ENCODE results near the gene MAT2B.

The MAT2B gene

DNA sequence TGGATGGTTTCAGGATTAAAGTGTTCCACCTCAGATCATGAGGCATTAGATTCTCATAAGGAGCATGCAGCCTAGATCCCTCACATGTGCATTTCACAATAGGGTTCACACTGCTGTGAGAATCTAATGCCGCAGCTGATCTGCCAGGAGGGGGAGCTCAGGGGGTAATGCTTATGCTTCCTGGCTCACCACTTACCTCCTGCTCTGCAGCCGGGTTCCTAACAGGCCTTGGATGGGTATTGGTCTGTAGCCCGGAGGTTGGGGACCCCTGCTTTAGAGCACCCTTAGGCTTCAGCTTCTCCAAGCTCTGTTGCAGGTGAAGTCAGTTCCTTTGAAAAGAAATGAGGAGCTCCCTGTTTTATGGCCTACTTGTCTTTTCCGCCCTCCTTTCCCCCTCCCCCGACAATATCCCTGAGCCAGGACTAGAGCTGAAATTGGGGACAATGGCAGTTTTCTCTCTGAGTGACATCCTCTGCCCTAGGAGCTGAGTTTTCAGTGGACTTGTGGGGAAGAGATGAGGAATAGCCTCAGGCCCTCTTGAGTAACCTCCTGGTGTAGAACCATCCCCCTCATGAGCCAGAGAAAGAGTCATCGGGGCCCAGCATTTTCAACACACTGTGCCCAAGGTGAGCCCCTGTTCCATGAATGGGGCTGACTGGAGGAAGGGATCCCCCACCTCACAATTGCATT lies 16.2 kb upstream of the MAT2B start:
- Mint-ChIP-seq H3K9me3 (ENCODE audit: low read depth) (no peaks in the 10 kb centered on the region), H3K27me3 (peaks cover 2% of the 10 kb centered on the region), H3K4me1 (ENCODE audit: low read depth) (no peaks in the 10 kb centered on the region), H3K27ac (no peak overlapping the region), H3K4me3 (no peak overlapping the region), H3K36me3 (no peaks in the 10 kb centered on the region)

DNA sequence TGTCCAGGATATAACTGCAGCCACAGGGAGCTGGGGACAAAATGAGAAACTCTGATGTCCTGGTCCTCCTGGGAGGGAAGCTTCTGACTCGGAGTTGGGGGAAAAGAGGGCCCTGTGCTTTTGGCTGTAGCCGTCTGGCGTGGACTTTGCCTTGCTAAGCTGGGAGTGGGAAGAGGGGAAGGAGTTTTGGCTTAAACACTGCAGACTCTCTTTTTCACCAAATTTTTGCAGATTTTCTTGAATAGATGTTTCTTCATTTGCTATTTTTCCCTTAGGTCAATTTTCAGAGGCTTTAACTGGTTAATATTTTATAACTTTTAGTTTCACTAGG lies 15.7 kb upstream of the MAT2B start:
- Mint-ChIP-seq H3K4me3 (no peak overlapping the region), H3K27ac (no peak overlapping the region), H3K36me3 (no peaks in the 10 kb centered on the region), H3K4me1 (ENCODE audit: low read depth) (no peaks in the 10 kb centered on the region), H3K9me3 (ENCODE audit: low read depth) (no peaks in the 10 kb centered on the region), H3K27me3 (peaks cover 2% of the 10 kb centered on the region)

DNA sequence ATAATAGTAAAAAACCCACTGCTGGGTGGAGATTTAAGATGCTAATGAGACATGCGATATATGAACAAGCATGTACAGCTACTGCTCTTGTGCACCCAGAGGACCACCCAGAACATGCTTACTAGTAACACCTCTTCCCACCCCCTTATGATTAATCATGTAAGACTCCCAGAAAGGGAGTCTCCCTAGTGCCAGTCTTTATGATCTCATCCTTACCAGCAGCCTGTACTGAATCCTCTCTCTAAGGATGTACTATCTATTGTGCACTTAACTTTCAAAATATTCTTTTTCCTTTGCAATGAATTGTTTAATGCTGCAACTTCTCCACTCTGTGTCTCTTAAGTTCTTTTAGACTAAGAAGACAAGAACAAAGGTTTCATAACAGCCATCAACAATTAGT lies 9.1 kb upstream of the MAT2B start:
- Mint-ChIP-seq H3K4me1 (ENCODE audit: low read depth) (no peaks in the 10 kb centered on the region), H3K27ac (no peak overlapping the region), H3K9me3 (ENCODE audit: low read depth) (no peaks in the 10 kb centered on the region), H3K36me3 (peaks cover 3% of the 10 kb centered on the region), H3K4me3 (no peak overlapping the region), H3K27me3 (no peaks in the 10 kb centered on the region)

DNA sequence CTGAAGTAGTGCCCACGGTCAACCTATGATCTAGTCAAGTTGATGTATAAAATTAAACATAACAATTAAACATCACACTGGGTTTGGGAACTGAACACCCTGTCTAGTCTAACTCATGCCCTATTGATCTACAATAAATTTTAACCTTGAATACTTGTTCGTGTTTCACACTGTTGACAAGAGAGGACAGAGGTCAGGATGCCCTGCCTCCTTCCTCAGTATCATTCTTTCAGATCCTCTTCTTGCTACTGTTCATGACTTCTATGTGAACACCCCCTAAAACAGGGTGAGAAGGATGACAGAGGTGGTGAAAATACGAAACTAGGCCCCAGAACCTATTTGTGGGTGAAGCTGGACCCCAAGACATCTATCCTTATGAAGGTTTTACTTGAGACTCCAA lies 8.1 kb upstream of the MAT2B start:
- no peaks in the 10 kb centered on the region for H3K27me3 Mint-ChIP-seq
- no peaks in the 10 kb centered on the region for H3K9me3 Mint-ChIP-seq (ENCODE audit: low read depth)
- H3K36me3 Mint-ChIP-seq = peaks cover 3% of the 10 kb centered on the region
- no peak overlapping the region for H3K27ac Mint-ChIP-seq
- no peak overlapping the region for H3K4me3 Mint-ChIP-seq
- H3K4me1 Mint-ChIP-seq (ENCODE audit: low read depth) = peaks cover under 1% of the 10 kb centered on the region

DNA sequence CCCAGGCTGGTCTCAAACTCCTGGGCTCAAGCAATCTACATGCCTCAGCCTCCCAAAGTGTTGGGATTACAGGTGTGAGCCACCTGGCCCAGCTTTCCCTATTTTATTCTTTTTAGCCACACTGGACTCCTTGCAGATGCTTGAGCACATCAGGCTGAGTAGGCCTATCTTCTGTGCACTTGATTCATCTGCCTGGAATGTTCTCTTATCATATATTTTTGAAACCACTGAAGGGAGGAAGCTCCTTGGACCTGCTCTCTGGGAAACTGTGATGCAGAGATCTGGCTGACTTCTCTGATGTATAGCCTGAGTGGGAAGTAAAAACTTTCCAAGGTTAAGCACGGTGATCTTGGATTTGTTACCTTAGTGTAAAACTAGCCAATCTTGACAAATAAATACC lies 6.5 kb upstream of the MAT2B start:
- Mint-ChIP-seq H3K4me3 (no peak overlapping the region), H3K4me1 (ENCODE audit: low read depth) (peaks cover 15% of the 10 kb centered on the region), H3K27me3 (no peaks in the 10 kb centered on the region), H3K9me3 (ENCODE audit: low read depth) (no peaks in the 10 kb centered on the region), H3K27ac (no peak overlapping the region), H3K36me3 (peaks cover 3% of the 10 kb centered on the region)

DNA sequence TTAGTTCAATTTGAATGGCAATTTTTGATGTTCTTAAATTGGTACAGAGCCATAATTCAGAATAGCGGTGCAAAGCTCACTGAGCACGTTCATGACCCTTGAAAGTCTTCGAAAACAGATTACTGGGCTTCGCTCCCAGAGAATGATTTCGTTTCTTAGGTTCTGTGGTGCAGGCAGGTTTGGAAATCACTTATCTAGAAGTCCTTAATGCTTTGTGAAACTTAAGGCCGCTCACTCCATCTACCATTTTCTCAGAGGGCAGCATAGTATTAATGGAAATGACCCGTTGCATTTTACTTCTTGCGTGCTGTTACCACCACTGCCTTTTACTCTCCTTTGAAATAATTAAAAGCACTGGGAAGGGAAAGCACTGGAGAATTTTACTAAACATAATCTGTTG lies 2.9 kb upstream of the MAT2B start:
- Mint-ChIP-seq H3K9me3 (ENCODE audit: low read depth) (no peaks in the 10 kb centered on the region), H3K27me3 (no peaks in the 10 kb centered on the region), H3K4me1 (ENCODE audit: low read depth) (peaks cover 32% of the 10 kb centered on the region), H3K4me3 (peak overlapping the region; percentile 93), H3K36me3 (no peaks in the 10 kb centered on the region), H3K27ac (peak overlapping the region; percentile 99)

DNA sequence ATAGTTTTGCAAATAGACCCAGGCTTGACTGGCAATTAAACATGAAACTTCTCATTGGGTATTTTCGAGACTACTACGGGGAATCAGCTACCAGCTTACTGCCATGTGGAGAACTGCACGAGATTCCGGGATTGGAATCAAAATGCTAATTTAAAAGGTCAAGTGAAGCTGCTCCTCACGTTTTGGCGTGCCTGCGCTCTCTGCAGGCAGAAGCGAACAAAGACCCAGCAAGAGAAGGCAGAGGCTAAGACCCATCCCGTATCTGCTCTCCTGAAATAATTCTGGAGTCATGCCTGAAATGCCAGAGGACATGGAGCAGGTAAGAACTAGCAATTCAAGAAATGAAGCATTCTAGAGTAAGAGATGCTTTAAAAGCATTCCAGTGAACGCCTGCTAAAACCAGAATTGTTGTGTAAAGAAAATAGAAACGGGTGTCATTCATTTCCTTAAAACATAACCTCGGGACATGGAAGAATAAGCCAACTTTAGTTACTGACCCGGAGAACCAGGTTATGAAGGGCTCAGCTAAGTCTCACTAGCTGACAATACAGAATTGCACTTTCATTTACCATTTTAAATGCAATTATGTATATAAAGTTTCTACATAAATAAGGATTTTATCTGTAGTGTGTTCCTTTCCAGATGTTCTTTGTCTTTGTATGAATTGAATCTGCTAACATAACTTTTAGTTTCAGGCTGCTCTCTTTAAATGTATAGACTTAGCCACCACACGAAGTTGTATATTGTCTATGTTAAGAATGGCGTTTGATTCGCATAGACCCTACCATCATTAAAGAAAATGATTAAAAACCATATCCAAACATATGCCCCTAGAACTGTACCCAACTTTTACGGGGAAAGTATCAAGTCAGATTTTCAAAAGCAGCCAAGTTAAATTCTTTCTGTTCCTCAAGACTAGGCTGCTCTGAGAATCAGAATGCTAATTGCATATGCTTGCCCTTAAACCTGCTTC lies 2.0 kb upstream of the MAT2B start:
- H3K27me3 Mint-ChIP-seq = no peaks in the 10 kb centered on the region
- no peaks in the 10 kb centered on the region for H3K9me3 Mint-ChIP-seq (ENCODE audit: low read depth)

DNA sequence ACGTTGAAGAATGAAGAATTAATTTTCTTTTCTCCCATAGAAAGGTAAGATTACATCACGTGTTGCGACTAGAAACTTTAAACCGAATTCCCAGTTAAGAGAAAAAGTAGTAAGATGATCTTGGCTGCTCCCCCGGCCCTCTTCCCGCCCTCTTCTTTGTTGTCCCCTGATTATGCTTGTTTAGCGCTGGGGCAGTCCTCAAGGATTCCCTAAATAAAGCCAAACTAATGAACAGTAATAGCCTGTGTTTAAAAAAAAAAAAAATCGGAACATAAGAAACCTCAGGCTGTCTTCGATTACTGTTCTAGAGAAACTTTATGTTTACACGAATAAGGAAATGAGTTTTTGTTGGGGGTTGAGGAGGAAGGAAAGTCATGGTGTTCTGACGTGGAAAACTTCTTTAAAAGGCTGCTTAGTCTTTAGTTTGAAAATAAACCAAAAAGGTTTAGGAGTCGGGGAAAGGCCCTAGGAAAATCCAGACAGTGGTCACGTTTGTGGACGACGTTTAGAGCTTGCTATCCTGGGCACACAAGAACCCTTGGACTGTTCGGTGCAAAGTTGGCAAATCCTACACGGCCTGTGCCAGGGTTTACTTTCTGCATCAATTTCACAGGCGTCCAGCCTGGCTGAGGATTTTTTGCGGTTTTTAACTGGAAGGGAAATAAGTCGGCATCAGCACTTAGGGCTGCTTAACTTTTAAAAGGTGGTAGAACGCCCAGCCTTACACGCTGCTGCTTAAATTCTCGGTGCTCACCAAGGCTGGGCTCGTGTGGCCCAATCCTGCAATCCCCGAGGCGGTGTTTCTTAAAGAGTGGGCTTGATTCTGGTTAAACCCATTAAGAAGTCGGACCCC lies 1.1 kb upstream of the MAT2B start:
- H3K27me3 Mint-ChIP-seq = no peaks in the 10 kb centered on the region
- peaks cover 50% of the 10 kb centered on the region for H3K4me1 Mint-ChIP-seq (ENCODE audit: low read depth)
- H3K27ac Mint-ChIP-seq = peak overlapping the region; percentile 99
- peak overlapping the region; percentile 93 for H3K4me3 Mint-ChIP-seq
- H3K36me3 Mint-ChIP-seq = peaks cover 2% of the 10 kb centered on the region
- no peaks in the 10 kb centered on the region for H3K9me3 Mint-ChIP-seq (ENCODE audit: low read depth)

More for the DNA sequence above, 2.0 kb upstream of the MAT2B start:
- peaks cover 41% of the 10 kb centered on the region for H3K4me1 Mint-ChIP-seq (ENCODE audit: low read depth)
- no peaks in the 10 kb centered on the region for H3K36me3 Mint-ChIP-seq
- H3K27ac Mint-ChIP-seq = peak overlapping the region; percentile 99
- peak overlapping the region; percentile 93 for H3K4me3 Mint-ChIP-seq

DNA sequence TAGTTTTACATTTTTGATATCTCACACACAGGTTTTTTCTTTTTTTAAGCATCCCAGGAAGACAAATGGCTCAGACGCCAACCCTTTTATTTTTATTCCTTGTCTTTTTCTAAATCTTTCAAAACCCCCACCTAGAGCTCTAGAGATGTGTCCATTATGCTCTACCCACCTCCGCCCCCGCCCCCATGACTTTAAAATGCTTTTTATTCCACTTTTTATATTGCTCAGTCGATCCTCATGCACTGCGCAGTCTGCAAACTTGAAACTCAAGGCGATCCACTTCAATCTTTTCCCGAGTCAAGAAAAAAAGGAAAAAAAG lies 411 bp upstream of the MAT2B start:
- Mint-ChIP-seq H3K9me3 (ENCODE audit: low read depth) (no peaks in the 10 kb centered on the region), H3K27ac (peak overlapping the region; percentile 99), H3K4me1 (ENCODE audit: low read depth) (peaks cover 57% of the 10 kb centered on the region), H3K27me3 (no peaks in the 10 kb centered on the region), H3K36me3 (peaks cover 2% of the 10 kb centered on the region), H3K4me3 (peak overlapping the region; percentile 93)

DNA sequence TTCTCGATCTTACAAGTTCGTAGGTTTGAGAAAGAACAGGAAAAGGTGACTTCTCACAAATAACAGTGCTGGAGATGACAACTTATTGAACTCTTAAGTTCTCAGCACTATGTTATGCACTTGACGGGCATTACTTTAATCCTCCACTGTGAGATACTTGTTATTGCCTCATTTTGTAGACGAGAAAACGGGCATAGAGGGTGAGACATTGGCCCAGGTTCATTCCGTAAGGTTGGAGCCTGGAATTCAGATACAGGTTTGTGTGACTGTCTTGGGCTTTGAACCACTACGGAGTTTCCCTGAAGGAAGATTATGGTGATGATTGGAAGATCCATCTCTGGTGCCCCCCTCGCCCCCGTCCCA lies 657 bp downstream of the MAT2B start:
- Mint-ChIP-seq H3K4me3 (peak overlapping the region; percentile 93), H3K27ac (peak overlapping the region; percentile 99), H3K4me1 (ENCODE audit: low read depth) (peaks cover 66% of the 10 kb centered on the region), H3K27me3 (no peaks in the 10 kb centered on the region), H3K36me3 (peaks cover 2% of the 10 kb centered on the region), H3K9me3 (ENCODE audit: low read depth) (no peaks in the 10 kb centered on the region)

DNA sequence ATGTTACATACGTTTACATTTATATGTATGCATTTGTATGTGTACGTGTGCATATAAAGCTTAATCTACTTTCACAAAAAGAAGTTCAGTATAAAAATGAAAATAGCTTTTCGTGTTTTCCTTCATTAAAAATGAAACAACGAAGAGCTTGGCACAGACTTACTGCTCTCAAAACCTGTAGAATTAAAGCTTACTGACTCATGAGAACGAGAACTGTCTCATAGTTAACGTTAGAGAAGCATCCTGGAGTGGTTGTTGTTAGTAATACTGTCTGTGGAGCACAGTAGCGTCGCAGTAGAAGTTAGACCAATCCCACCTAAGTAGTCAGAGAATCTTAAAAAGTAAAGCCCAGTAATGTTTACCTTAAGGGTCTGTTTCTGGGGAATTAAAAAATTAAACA lies 1.3 kb downstream of the MAT2B start:
- peaks cover 68% of the 10 kb centered on the region for H3K4me1 Mint-ChIP-seq (ENCODE audit: low read depth)
- peak overlapping the region; percentile 99 for H3K27ac Mint-ChIP-seq
- no peaks in the 10 kb centered on the region for H3K27me3 Mint-ChIP-seq

DNA sequence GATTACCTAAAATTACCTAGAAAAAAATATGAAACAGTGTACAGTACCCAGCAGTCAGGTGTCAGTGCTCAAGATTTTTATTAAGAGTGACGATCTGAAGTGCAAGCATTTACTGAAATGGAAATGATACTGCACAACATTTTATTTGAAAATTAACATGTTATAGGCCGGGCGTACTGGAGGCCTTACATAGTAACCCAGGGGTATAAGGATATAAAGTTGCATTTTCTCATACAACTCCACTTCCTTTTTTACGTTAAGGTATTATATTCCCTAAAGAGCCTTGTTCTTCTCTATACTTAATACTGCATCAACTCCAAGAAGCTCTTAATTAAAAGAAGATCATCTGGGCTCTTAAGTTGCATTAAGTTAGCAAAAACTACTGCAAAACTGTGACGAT lies 3.3 kb downstream of the MAT2B start:
- Mint-ChIP-seq H3K27me3 (no peaks in the 10 kb centered on the region), H3K9me3 (ENCODE audit: low read depth) (no peaks in the 10 kb centered on the region), H3K27ac (peak overlapping the region; percentile 99), H3K36me3 (peaks cover 6% of the 10 kb centered on the region), H3K4me3 (peak overlapping the region; percentile 93), H3K4me1 (ENCODE audit: low read depth) (peaks cover 72% of the 10 kb centered on the region)

More for the DNA sequence above, 1.3 kb downstream of the MAT2B start:
- Mint-ChIP-seq H3K36me3 (peaks cover 2% of the 10 kb centered on the region), H3K4me3 (peak overlapping the region; percentile 93), H3K9me3 (ENCODE audit: low read depth) (no peaks in the 10 kb centered on the region)

DNA sequence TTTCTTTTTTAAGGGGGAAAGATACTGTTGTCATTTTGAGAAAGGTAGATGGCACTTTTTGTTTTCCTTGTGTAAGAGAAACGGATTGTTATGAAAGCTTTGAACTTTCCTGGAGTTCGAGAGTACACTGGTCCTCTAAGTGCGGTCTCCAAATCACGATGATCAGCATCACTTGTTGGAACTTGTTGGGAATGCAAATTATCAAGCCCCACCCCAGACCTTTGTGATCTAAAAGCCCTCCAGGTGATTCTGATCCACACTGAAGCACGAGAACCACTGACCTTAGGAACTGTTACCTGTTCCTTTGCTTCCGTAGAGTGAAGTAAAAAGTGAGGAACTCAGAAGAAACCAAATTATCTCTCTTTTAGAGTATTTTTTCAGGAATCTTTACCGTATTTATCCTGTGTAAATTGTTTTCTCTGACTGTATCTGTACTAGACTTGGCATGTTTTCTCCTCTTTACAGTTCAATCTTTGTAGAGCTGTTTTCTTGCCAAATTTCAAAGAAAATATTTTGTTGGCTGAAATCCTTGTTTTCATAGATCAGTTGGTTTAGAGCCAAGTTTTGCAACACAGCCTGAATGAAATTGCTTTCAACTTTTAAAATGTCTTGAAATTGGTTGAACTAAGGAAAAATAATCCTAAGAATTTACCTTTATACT lies 4.0 kb downstream of the MAT2B start:
- Mint-ChIP-seq H3K4me3 (peak overlapping the region; percentile 93), H3K9me3 (ENCODE audit: low read depth) (no peaks in the 10 kb centered on the region), H3K27me3 (no peaks in the 10 kb centered on the region), H3K36me3 (peaks cover 6% of the 10 kb centered on the region), H3K4me1 (ENCODE audit: low read depth) (peaks cover 71% of the 10 kb centered on the region), H3K27ac (peak overlapping the region; percentile 99)

DNA sequence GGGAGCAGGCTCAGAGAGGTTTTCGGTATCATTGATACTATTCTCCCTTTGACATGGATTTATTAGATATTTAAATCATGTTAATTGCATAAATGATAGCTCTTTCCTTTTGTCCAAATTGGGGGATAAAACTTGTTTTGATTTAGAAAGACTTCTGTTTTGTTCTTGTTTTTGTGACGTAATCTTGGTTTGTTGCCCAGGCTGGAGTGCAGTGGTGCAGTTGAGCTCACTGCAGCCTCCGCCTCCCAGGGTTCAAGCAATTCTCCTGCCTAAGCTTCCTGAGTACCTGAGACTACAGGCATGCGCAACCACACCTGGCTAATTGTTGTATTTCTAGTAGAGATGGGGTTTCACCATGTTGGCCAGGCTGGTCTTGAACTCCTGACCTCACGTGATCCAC lies 7.1 kb downstream of the MAT2B start:
- H3K36me3 Mint-ChIP-seq = peaks cover 10% of the 10 kb centered on the region
- peaks cover 70% of the 10 kb centered on the region for H3K4me1 Mint-ChIP-seq (ENCODE audit: low read depth)
- peak overlapping the region; percentile 49 for H3K4me3 Mint-ChIP-seq

More for the DNA sequence above, 7.1 kb downstream of the MAT2B start:
- no peaks in the 10 kb centered on the region for H3K27me3 Mint-ChIP-seq
- H3K9me3 Mint-ChIP-seq (ENCODE audit: low read depth) = no peaks in the 10 kb centered on the region
- peak overlapping the region; percentile 87 for H3K27ac Mint-ChIP-seq

All from activated naive CD8-positive, alpha-beta T cell (primary cell).